Skeletal muscle cell (primary cell): Measurements from ENCODE around the gene FBXW7.

Source experiments
- DNase-seq: peaks from one replicate; pipeline ENCODE4 v3.0.0-alpha.2; 2010; ENCODE audit warnings: low read depth
- H3K4me3 ChIP-seq: 2 replicates; pipeline ENCODE4 v1.5.1; 2011; ENCODE audit warnings: low read depth, mild to moderate bottlenecking, control low read depth, low read length, moderate library complexity

FBXW7 gene

DNA sequence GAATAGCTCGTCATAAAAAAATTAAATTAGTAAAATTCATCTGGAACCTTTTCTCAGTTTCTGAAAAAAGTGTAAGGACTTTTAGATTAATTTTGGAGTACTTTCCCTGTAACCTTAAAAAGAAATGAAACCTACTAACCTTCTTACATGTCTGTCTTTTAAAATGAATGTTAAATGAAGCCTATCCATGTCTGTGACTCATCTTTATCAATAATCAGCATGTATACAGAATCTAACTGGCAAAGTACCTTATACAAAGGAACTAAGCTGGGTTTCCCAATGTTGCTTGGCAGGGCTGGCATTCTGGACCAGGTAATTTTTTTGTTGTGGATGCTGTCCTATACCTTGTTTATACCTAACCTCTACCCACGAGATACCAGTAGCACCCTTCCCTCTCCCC lies 13.6 kb downstream of the FBXW7 start:
- no peak for DNase-seq
- H3K4me3 ChIP-seq, result no peak overlapping the region

DNA sequence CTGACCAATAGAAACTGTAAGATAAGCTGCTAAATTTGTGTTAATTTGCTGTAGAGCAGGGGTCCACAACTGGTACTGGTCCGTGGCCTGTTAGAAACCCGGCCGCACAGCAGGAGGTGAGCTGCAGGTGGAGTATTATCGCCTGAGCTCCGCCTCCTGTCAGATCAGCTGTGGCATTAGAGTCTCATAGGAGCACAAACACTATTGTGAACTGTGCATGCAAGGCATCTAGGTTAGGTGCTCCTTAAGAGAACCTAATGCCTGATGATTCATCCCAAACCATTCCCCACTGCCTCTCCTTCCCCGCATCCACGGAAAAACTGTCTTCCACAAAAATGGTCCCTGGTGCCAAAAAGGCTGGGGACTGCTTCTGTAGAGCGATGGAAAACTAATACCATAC lies 19.7 kb downstream of the FBXW7 start:
- no peak overlapping the region for H3K4me3 ChIP-seq
- DNase-seq, result no peak

DNA sequence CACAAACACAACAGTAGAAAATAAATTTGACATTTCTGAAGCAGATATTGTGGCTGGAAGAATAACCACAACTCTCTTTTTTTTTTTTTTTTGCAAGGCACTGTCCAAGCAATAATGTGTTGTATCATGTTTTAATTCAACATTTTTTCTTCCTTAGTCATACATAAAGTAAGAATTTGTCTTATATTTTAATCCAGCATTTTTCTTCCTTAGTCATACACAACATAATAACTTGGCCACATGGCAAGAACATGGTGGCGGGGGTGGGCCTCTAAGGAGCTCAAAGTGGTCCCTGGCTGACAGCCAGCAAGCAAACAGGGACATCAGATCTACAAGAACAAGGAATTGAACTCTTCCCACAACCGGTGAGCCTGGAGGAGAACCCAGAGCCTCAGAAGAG lies 20.2 kb downstream of the FBXW7 start:
- peak; percentile 56 for DNase-seq
- H3K4me3 ChIP-seq, result no peak overlapping the region

DNA sequence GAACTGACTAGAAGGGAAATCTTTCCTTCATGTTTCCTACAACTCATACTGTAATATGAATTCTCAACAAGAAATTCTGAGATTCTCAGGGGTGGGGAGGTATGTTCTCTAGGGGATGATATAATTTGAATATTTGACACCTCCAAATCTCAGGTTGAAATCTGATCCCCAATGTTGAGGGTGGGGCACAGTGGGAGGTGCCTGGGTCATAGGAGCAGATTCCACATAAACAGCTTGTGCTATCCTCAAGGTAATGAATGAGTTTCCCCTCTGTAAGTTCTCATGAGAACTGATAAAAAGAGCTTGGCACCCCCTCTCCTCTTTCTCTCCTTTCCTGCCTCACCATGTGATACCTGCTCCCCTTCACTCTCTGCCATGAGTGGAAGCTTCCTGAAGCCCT lies 21.5 kb downstream of the FBXW7 start:
- no peak overlapping the region for H3K4me3 ChIP-seq
- DNase-seq, result no peak

DNA sequence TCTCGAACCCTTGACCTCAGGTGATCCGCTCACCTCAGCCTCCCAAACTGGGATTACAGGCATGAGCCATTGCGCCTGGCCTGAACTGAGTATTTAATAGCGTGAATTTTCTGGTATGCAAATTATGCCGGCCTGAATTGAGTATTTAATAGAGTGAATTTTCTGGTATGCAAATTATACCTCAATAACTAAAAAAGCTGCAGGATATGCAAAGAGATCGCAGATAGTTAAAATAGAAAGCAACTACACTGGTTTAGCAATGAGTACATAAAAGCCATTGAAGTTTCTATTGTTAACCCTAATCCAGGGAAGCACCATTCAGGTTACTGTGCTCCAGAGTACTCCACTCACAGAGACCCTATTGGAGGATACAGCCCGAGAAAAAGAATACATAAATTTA lies 22.8 kb downstream of the FBXW7 start:
- no peak for DNase-seq
- no peak overlapping the region for H3K4me3 ChIP-seq

DNA sequence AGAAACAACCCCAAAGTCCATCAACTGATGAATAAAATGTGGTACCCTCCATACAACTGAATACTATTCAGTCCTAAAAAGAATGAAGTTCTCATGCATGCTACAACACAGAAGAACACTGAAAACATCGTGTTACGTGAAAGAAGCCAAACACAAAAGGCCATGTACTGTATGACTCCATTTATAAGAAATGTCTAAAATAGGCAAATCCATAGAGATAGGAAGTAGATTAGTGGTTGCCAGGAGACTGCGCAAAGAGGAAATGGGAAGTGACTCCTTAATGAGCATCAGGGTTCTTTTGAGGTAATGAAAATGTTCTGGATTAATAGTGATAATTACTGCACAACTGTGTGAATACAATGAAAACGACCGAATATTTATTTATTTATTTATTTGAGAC lies 23.4 kb downstream of the FBXW7 start:
- no peak overlapping the region for H3K4me3 ChIP-seq
- no peak for DNase-seq

DNA sequence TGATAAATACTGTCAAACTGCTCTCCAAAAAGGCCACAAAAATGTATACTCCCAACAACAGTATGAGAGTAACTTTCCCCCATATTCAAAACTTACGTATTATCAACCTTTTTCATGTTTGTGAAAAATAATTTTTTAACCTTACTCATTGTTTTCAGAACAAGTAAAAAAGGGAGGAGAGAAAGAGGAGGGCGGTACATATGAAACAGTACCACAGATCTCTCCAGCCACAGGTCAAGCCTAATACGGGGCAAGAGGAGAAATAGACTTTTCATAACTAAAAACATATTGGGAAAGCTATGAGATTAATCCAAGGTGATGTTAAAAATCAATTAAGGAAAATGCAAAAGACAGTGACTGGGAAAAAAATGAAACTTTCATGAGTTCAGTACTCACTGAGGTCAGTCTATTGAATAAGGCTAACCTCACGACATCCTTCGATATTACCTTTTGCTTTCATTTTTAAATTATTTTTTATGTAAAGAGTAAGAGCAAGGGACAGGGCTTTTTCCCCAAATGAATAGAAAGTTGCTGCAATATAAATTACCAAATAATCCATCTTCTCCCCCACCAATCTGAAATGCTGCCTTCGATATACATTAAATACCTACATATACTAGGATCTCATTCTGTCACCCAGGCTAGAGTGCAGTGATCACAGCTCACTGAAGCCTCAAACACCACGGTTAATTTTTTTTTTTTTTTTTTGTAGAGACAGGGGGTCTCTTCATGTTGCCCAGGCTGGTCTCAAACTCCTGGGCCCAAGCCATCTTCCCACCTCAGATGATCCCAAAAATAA lies 25.3 kb downstream of the FBXW7 start:
- H3K4me3 ChIP-seq, result no peak overlapping the region
- no peak for DNase-seq

DNA sequence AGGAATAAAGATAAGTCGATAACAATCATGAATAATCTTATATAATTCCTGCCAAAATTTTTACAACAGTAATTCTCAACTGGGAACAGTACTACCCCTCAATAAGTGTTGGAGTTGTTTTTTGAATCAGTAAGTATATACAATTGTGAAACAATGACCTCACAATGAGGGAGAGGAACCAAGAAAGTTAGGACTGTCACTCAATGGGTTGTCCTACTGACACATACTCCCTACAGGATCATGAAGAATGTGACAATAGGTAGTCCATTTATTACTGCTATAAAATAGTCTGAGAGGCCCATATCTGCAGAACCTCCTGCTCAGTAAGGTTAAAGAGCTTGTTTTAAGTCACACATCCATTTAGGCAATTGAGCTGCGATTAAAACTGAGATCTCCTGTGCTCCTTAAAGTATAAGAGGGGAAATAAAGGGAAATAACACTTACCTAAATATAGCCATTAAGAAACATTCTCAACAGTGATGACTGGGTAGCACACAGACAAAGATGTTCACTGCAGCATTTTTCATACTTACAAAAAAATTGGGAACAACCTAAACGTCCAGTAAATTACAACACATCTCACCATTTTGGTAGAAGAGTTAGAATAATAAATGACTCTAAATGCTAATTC lies 26.2 kb downstream of the FBXW7 start:
- no peak for DNase-seq
- no peak overlapping the region for H3K4me3 ChIP-seq

DNA sequence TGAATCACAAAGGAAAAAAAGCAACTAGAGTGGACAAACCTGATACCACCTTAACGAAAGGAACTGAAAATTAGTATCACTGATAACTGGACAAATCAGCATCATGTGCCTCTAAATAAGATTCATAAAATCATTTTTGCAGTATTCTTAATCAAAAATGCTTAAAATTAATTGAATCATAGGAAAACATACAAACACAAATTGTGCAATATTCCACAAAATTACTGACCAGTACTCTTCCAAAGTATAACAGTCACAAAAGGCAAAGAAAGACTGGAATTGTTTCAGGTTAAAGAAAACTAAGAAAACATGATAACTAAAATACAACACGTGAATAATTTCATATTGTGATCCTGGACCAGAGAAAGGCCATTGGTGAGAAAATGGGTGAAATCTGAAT lies 27.1 kb downstream of the FBXW7 start:
- no peak for DNase-seq
- H3K4me3 ChIP-seq, result no peak overlapping the region

DNA sequence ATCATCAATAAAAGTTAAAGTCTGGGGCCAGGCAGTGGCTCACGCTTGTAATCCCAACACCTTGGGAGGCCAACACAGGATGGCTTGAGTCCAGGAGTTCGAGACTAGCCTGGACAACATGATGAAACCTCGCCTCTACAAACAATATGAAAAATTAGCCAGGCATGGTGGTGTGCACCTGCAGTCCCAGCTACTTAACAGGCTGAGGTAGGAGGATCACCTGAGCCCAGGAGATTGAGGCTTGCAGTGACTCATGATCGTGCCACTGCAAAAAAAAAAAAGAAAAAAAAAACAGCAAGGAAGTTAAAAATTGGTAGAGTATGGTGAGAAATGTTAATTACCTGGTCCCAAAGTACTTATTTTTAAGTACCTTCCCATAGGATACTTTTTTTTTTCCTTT lies 27.5 kb downstream of the FBXW7 start:
- no peak overlapping the region for H3K4me3 ChIP-seq
- no peak for DNase-seq

DNA sequence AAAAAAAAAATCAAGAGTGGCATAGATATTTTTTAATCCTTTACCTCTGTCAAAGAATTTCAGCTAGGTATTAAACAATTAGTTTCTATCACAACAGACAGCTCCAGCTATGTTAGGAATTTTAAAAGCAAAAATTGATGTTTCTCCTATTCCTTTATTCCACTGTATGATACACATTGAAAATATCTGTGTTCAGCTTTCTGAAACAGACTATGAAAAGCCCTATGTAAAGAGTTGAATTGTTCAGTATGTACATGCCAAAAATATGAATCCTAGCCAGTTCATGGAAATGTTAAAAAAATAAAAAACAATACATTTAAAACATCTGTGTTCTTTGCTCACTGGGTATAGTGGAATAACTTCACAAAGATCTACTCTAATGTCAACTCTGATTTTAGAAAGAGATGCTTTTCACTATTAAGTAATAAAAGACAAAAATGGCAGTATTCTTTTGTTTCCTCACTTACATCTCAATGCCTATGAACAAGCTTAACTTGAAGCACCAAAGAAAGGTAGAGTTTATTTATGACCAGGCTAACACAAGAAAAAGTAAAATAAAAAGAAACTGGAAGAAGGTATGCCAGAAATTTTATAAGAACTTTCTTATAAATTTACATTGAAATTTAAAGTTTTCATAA lies 32.1 kb downstream of the FBXW7 start:
- DNase-seq, result no peak

DNA sequence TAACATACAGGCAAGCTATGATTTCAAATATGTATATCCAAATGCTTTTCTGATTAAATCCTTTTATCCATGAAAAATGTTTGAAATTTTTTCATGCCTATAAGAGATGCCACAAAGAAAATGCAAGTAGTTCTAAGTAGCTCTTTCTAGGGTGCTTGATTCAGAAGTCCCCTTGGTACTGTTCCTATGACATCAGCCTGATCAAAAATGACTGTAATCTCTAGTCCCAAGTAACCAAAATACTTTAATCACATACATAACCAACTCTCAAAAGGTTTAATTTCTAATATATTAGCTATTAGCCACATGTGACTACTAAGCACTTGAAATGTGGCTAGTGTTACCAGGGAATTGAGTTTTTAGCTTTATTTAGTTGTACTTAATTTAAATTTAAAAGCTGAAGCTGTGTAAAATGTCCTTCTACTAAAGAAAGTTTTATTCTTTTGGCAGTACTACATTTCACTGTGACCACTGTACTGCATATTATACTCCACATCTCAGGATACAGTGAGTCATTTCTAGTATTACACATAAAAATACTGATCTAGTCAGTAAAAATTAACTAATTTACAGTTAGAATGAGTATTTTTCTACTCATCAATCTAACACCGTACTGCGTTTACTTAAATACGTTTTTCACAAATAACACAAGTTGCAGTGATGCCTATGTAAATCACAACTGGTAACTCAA lies 33.9 kb downstream of the FBXW7 start:
- no peak for DNase-seq

More for the DNA sequence above, 32.1 kb downstream of the FBXW7 start:
- H3K4me3 ChIP-seq, result no peak overlapping the region

DNA sequence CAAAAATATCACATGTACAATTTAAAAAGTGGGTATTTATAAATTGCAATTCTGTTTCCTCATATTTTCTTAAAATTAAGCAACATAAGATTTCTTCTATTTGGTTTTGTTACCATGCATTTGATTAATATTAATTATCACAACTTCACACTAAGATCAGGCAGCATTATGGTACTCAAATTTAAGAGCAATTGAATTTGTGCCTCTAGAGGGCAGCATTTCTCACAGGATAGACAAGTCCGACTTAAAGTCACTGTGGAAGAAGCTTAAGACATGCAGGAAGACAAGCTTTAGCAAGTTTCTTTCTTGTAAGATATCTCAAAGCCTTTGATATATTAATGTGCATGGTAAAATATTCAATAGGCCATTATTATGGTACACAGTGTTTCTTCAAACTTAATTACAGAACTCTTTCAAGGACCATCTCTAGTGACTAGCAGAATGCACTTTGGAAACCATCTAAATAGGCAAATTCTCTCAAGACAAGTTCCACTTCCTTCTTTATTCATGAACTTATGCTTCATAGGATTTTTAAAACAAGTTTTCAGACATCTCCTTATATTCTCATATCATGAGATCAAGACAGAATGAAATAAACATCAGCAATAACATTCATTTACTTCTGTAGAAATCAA lies 35.0 kb downstream of the FBXW7 start:
- DNase-seq, result peak; percentile 75
- H3K4me3 ChIP-seq, result no peak overlapping the region

More for the DNA sequence above, 33.9 kb downstream of the FBXW7 start:
- no peak overlapping the region for H3K4me3 ChIP-seq

DNA sequence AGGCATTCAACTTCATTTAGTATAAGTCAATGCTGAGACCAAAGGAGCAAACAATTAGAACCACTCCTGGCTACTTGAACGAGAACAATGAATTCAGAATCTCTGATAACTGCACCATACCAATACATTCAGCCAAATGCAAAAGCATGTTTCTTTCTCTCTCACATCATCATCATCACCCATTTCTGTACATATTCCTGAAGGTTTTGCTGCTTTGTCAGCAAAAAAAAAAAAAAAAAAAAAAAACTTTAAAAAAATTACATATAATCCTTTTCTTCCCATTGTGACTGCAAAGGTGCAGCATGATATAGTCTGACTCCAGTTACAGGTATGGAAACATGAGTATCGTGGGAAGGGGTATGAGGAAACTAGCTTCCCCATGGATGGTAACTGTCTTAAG lies 35.6 kb downstream of the FBXW7 start:
- H3K4me3 ChIP-seq, result no peak overlapping the region
- DNase-seq, result no peak

DNA sequence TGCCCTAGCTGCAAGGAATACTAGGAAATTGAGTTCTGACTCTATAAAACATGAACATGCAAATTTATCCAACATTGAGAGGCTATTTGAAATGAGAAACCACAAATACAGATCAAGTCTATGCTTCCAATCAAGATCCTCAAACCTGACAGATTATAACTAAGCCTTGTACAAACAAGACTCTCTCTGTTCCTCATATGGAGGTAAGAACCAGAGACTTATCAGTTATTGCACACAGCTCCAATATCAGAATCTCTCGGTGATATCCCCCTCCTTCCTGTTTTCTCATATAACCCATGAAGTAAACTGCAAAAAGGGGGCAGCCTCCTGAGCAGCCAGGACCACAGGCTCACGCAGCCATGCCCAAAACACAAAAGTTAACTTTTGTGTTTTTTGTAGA lies 36.5 kb downstream of the FBXW7 start:
- no peak for DNase-seq
- H3K4me3 ChIP-seq, result no peak overlapping the region

DNA sequence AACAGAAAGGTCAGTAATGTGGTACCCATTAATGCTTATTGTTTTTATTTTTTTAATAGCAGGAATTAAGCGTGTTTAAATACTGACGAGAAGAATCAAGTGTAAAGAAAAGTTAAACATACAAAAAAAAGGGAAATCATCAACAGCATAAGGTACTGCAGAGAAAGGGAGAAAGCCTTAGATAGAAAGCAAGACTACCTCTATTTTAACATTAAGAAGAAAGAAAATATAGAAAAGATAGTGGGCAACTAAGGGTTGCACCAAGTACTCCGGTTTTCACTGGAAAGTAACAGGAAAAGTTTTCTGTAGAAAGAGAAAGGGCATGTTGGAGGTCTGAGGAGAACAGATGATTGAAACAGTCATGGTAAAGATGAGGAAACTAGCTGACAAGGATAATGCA lies 41.9 kb downstream of the FBXW7 start:
- DNase-seq, result no peak
- no peak overlapping the region for H3K4me3 ChIP-seq

DNA sequence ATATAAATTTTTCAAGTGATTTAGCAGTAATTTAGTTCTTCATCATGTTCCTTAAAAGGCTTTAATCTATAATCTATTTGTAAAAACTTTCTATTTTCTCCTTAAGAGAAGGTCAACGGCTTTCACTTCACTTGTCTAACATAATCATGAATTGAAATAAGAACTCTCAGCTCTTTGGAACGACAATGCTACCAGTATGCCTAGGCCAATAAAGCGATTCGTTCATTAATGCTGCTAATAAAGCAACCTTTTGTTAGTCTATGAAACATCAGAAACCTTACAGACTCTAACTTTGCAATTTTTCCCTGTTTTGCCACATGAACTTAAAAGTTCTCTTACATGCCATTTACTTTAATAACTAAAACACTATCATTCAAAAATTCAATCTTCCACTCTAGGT lies 47.6 kb downstream of the FBXW7 start:
- DNase-seq, result no peak
- no peak overlapping the region for H3K4me3 ChIP-seq

DNA sequence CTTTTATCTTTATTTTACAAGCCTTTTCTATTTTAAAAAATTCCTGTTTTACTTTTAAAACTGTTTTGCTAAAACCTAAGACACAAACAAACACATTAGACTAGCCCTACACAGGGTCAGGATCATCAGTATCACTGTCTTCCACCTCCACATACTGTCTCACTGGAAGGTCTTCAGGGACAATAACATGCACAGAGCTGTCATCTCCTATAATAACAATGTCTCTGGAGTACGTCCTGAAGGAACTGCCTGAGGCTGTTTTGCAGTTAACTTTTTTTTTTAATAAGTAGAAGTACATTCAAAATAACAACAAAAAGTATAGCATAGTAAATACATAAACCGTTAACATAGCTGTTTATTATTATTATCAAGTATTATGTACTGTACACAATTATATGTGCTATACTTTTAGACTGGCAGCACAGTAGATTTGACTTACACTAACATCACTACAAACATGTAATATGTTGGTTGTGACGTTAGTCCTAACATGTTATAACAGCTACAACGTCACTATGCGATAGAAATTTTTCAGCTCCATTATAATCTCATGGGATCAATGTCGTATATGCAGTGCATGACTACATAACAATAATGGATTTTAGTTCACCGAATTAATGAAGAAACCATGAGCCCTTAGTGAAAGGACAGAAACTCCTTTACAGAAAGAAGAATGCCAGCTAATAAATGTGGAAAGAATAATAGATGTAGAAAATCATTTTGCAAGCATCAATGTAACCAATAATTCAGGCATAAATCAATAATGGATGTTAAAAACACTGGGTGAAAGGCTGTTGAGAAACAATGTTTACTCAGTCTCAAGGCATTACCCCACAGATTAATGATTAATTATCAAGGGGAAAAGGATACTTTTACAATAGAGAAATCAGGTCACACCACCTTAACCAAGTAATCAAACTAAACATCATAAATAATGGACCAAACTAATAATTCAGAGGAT lies 49.2 kb downstream of the FBXW7 start:
- H3K4me3 ChIP-seq, result no peak overlapping the region
- no peak for DNase-seq
